BLaER1 (cell line): ENCODE data around the gene PTCH2.
"Not testable (repeated sequence)": the region's sequence is repeated elsewhere in the genome, so short reads cannot be mapped to it uniquely, and the experiment has no call there.

Experiments
- H3K27ac ChIP-seq: shearing (Covaris generic); formaldehyde crosslinking; 2 replicates; pipeline ENCODE4 v1.8.1; 2022
- H3K27me3 ChIP-seq: shearing (Covaris generic); formaldehyde crosslinking; 2 replicates; pipeline ENCODE4 v1.8.1; 2022
- H3K36me3 ChIP-seq: shearing (Covaris generic); formaldehyde crosslinking; 2 replicates; pipeline ENCODE4 v1.8.1; 2022
- H3K4me1 ChIP-seq: shearing (Covaris generic); formaldehyde crosslinking; 2 replicates; pipeline ENCODE4 v1.8.1; 2022
- H3K4me2 ChIP-seq: shearing (Covaris generic); formaldehyde crosslinking; 2 replicates; pipeline ENCODE4 v1.8.1; 2022
- H3K4me3 ChIP-seq: shearing (Covaris generic); formaldehyde crosslinking; 2 replicates; pipeline ENCODE4 v1.8.1; 2022
- H3K9ac ChIP-seq: shearing (Covaris generic); formaldehyde crosslinking; 2 replicates; pipeline ENCODE4 v1.8.1; 2022
- H3K9me3 ChIP-seq: shearing (Covaris generic); formaldehyde crosslinking; 2 replicates; pipeline ENCODE4 v1.8.1; 2022
- H4K20me1 ChIP-seq: shearing (Covaris generic); formaldehyde crosslinking; 2 replicates; pipeline ENCODE4 v1.8.1; 2022
- Cebpa-rat ChIP-seq: shearing (Covaris generic); IDR thresholded peaks from 2 replicates; pipeline ENCODE4 v1.8.1; 2022

The PTCH2 gene

GRCh38 chr1:44820328-44821239 is 22.5 kb downstream of the PTCH2 start:
- Histone ChIP-seq H3K4me3 (peak overlapping the region; percentile 66), H3K27ac (peak overlapping the region; percentile 99), H3K4me2 (peak overlapping the region; percentile 98), H3K9me3 (no peaks in the 10 kb centered on the region), H3K36me3 (no peaks in the 10 kb centered on the region), H4K20me1 (no peaks in the 10 kb centered on the region), H3K27me3 (no peaks in the 10 kb centered on the region), H3K4me1 (peaks cover 29% of the 10 kb centered on the region), H3K9ac (peak overlapping the region; percentile 97)
- TF ChIP-seq Cebpa-rat, result no peak

GRCh38 chr1:44819608-44820327 is 23.3 kb downstream of the PTCH2 start:
- Histone ChIP-seq H3K4me3 (peak overlapping the region; percentile 66), H3K9ac (peak overlapping the region; percentile 97), H3K27ac (peak overlapping the region; percentile 99)

GRCh38 chr1:44819196-44819607 is 23.9 kb downstream of the PTCH2 start:
- TF ChIP-seq Cebpa-rat, result no peak
- peak overlapping the region; percentile 99 for H3K27ac ChIP-seq

More at GRCh38 chr1:44819608-44820327, 23.3 kb downstream of the PTCH2 start:
- peaks cover 33% of the 10 kb centered on the region for H3K4me1 ChIP-seq
- no peaks in the 10 kb centered on the region for H3K27me3 ChIP-seq
- no peaks in the 10 kb centered on the region for H3K9me3 ChIP-seq
- H3K36me3 ChIP-seq, result no peaks in the 10 kb centered on the region
- TF ChIP-seq Cebpa-rat, result no peak
- peak overlapping the region; percentile 98 for H3K4me2 ChIP-seq
- no peaks in the 10 kb centered on the region for H4K20me1 ChIP-seq

GRCh38 chr1:44817771-44818495 is 25.1 kb downstream of the PTCH2 start:
- no peaks in the 10 kb centered on the region for H3K27me3 ChIP-seq
- no peak for TF ChIP-seq Cebpa-rat
- no peaks in the 10 kb centered on the region for H3K36me3 ChIP-seq
- H3K9me3 ChIP-seq, result no peaks in the 10 kb centered on the region
- H3K9ac ChIP-seq, result 0 out of 2 replicates have a peak overlapping the region, but pooled peaks have one; percentile 97
- 0 out of 2 replicates have a peak overlapping the region, but pooled peaks have one; percentile 66 for H3K4me3 ChIP-seq
- H3K4me2 ChIP-seq, result peak overlapping the region; percentile 98
- no peaks in the 10 kb centered on the region for H4K20me1 ChIP-seq
- peaks cover 49% of the 10 kb centered on the region for H3K4me1 ChIP-seq
- H3K27ac ChIP-seq, result peak overlapping the region; percentile 99; the same call in 1 of the 2 replicates

More at GRCh38 chr1:44819196-44819607, 23.9 kb downstream of the PTCH2 start:
- no peaks in the 10 kb centered on the region for H3K9me3 ChIP-seq
- no peaks in the 10 kb centered on the region for H4K20me1 ChIP-seq
- H3K4me3 ChIP-seq, result peak overlapping the region; percentile 66
- peak overlapping the region; percentile 97 for H3K9ac ChIP-seq
- H3K4me1 ChIP-seq, result peaks cover 38% of the 10 kb centered on the region
- peak overlapping the region; percentile 98 for H3K4me2 ChIP-seq
- H3K27me3 ChIP-seq, result no peaks in the 10 kb centered on the region
- H3K36me3 ChIP-seq, result no peaks in the 10 kb centered on the region

- no peaks in the 10 kb centered on the region for H3K9me3 ChIP-seq
- H3K4me3 ChIP-seq, result no peak overlapping the region
- H4K20me1 ChIP-seq, result no peaks in the 10 kb centered on the region
- H3K27me3 ChIP-seq, result no peaks in the 10 kb centered on the region
- no peaks in the 10 kb centered on the region for H3K36me3 ChIP-seq
- no peak overlapping the region for H3K27ac ChIP-seq
- peaks cover 54% of the 10 kb centered on the region for H3K4me1 ChIP-seq
- no peak overlapping the region for H3K4me2 ChIP-seq
- no peak for TF ChIP-seq Cebpa-rat
- no peak overlapping the region for H3K9ac ChIP-seq
Observed at GRCh38 chr1:44817307-44817706, 25.7 kb downstream of the PTCH2 start.

GRCh38 chr1:44815926-44816325 is 27.1 kb downstream of the PTCH2 start:
- H3K9me3 ChIP-seq, H3K27me3 ChIP-seq, H3K36me3 ChIP-seq, H3K27ac ChIP-seq, H3K9ac ChIP-seq, H4K20me1 ChIP-seq, H3K4me2 ChIP-seq, H3K4me3 ChIP-seq: not testable (repeated sequence)
- peaks cover 63% of the 10 kb centered on the region for H3K4me1 ChIP-seq

GRCh38 chr1:44812822-44813543 is 30.1 kb downstream of the PTCH2 start:
- Histone ChIP-seq H3K27ac (peak overlapping the region; percentile 83), H3K9ac (peak overlapping the region; percentile 74; the same call in 1 of the 2 replicates), H3K4me2 (peak overlapping the region; percentile 77), H3K9me3 (no peaks in the 10 kb centered on the region), H3K4me1 (peaks cover 71% of the 10 kb centered on the region), H3K36me3 (no peaks in the 10 kb centered on the region), H4K20me1 (no peaks in the 10 kb centered on the region), H3K4me3 (peak overlapping the region; percentile 60), H3K27me3 (no peaks in the 10 kb centered on the region)
- no peak for TF ChIP-seq Cebpa-rat

GRCh38 chr1:44811234-44811633 is 31.8 kb downstream of the PTCH2 start:
- TF ChIP-seq Cebpa-rat, result no peak
- Histone ChIP-seq H3K4me1 (peaks cover 85% of the 10 kb centered on the region), H3K9me3 (no peaks in the 10 kb centered on the region), H3K4me3 (no peak overlapping the region), H3K27ac (peak overlapping the region; percentile 98), H3K4me2 (peak overlapping the region; percentile 79), H3K9ac (no peak overlapping the region; the same call in none of the 2 replicates), H3K36me3 (peaks cover 8% of the 10 kb centered on the region), H4K20me1 (no peaks in the 10 kb centered on the region), H3K27me3 (no peaks in the 10 kb centered on the region)

- not testable (repeated sequence) for H3K9me3 ChIP-seq, H3K4me3 ChIP-seq, H4K20me1 ChIP-seq, H3K27me3 ChIP-seq
- Histone ChIP-seq H3K9ac (peak overlapping the region; percentile 56; the same call in 1 of the 2 replicates), H3K4me1 (peaks cover 90% of the 10 kb centered on the region), H3K36me3 (peaks cover 13% of the 10 kb centered on the region), H3K4me2 (peak overlapping the region; percentile 79), H3K27ac (peak overlapping the region; percentile 98)
Observed at GRCh38 chr1:44810762-44811105, 32.3 kb downstream of the PTCH2 start.
